ENCODE data around the gene RANBP1.

RANBP1 gene

DNA sequence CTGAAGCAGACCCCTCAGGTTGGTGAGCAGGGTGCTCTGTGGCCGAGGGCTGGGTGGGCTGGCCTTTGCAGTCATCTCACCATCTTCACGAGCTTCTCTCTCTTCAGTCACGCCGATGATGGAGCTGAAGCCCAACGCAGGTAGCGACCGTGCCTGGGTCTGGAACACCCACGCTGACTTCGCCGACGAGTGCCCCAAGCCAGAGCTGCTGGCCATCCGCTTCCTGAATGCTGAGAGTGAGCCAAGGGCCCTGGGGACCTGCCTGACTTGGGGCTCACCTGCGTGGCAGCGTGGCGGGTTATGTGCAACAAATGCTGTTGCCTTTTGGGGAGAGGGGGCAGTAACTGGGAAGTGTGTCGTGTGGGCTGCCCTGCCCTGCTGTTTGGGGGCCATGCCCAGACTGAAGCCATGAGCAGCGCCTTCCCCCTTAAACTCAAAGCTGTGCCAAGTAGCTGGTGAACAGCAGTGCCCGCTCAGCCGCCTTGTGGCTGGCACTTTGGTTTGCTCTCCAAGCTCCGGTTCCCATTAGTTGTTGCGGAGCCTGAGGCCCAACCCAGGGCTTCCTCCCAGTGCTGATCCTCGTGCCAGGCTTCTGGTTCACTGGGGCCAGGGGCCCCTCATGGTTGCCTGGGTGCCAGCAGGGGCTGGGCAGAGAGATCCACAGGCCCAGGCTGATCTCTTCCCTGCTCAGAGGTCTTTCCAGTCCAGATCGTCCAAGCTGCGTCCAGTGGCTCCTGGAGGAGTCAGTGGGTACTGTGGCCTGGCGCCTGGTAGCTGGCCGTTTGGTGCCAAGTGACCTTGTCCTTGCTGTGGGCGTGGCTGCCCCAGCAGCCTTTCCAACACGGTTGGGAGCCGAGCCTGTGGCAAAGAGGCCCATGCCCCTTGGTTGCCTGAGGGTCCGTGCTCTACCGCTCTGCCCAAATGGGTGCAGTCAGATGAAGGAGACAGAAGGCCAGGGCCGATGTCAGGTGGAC is 9.6 kb downstream of the RANBP1 start:
- DNase-seq (ENCODE audit: low spot score), result no peak

DNA sequence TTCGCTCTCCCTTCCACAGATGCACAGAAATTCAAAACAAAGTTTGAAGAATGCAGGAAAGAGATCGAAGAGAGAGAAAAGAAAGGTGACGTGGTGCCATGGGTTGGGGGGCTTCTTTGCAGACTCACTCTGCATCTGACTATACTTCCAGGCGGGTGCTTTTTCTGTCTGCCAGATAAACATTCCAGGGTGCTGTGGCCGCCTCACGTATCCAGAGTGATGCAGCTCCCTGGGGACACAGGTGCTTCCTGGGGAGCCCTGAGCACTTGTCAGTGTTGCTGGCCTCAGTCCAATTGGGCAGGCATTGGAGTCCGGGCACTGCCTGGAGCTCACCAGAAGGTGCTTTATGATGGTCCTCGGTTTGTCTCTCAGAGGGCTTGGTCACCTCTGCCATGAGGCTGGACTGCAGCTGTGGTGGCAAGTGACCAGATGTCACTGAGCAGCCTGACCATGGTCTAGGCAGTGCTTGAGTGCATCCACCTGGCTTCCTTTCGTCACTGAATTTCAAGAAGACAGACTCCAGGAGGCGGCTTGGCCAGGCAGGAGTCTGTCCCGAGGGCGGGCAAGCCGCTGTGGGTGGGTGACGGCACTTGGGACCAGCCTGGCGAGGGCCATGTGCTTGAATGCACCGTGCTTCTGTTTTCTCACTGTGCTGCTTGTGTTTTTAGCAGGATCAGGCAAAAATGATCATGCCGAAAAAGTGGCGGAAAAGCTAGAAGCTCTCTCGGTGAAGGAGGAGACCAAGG is 10.6 kb downstream of the RANBP1 start:
- DNase-seq (ENCODE audit: low spot score), result no peak

DNA sequence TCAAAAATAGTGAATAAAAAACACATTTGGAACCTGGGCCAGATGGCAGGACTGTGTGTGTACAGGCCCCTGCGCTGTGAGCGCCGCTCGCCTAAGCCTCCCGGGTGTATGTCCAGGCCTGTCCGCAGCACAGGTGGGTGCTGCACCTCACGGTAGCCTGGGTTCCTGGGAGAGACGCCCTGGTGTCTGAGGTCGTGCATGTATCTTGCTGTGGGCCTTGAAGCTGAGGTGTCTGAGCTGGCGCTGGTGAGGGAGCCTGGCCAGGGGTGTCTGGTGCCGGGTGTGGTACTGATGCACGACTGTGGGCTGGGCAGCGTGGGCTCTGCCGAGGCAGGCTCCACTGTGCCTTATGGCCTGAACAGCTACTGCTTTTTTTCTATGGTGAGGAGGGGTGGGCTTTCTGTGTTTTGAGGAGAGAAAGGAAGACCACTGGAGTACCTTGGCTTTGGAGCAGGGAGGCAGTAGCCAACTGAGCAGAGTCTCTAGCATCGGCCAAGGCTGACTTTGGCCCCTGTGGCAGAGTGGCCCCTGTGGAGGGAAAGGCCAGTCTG is 11.5 kb downstream of the RANBP1 start:
- no peak for DNase-seq (ENCODE audit: low spot score)

DNA sequence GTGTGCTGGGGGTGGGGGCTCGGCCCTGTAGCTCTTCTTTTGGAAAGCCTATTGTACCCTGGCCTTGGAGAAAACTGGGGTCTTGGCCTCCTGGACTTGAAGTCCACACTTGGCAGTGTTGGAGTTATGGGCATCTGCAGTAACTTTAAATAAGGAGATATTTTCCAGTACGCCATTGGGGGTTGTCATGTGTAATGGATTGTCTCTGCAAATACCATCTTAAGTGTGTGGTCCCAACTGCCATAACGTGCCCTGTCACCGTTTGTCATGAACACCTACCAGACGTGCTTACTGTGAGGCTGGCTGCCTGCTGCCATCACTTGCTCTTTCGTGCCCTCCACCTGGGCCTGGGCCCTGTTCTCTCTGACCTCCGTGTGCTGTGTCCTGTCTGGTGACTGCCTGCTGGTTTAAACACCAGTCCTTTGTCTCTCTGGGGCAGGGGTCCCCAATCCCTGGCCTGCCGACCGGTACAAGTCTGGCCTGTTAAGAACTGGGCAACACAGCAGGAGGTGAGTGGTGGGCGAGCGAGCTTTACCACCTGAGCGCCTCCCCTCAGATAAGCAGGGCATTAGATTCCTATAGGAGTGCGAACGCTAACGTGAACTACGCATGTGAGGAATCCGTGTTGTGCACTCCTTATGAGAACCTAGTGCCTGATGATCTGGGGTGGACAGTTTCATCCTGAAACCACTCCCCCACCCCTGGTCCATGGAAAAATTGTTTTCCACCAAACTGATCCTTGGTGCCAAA is 12.1 kb downstream of the RANBP1 start:
- DNase-seq (ENCODE audit: low spot score), result no peak

DNA sequence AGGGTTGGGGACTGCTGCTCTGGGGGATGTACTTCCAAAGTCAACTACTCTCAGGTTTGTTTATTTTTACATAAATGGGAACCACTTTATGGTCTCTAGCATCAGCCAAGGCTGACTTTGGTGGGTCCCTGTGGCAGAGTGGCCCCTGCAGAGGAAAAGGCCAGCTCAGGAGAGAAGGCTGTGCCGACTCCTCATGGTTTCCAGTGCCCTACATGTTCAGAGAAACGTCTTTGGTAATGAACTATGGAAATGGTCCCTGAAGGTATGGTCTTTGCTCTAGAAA is 12.7 kb downstream of the RANBP1 start:
- no peak for DNase-seq (ENCODE audit: low spot score)

DNA sequence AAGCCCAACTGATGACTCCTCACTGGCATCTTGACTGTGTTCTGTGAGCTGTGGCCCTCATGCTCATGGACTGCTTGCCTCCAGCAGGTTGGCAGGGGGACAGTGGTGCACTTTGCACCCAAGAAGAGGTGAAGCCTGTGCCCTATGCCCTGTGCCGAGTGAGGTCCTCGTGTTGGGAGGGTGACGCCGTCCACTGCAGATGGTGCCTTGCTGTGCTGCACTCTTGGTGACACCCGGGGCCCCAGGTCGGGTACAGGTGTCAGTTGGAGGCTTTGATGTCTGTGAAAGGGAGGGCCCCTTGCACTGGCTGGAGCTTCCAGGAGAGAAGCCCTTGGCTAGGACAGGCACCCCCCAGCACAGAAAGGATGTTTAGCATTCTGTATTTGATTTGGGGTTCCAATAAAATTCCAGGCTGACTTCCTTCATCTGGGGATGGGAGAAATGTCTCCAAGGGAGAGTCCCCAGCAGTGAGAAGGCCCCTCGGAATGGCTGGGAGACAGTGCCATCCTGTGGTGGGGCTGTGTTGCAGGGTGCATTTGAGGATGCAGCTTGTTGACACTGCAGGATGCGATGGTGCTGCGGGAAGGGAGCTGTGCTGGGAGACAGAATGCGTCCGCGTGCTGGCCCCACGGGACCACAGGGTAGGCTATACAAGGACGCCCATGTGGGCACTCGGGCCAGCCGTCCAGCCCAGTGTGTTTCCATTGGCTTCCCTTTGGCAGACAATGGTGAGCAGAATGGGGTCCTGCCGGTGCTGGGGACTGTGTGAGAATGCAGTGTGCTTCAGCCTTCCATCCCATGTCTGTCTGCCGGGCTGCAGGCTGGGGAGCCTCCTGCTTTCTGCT is 13.2 kb downstream of the RANBP1 start:
- no peak for DNase-seq (ENCODE audit: low spot score)

DNA sequence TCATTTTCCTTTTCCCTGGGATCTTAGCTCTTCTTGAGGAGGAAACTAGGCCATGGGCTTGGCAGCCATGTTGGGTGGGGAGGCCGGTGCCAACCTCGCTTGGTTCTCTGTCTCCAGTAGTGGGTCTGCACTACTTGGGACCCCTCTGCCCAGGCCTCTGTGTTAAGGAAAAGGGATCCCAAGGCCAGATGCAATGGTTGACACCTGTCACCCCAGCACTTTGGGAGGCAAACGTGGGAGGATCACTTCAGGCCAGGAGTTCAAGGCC is 13.8 kb downstream of the RANBP1 start:
- no peak for DNase-seq (ENCODE audit: low spot score)

DNA sequence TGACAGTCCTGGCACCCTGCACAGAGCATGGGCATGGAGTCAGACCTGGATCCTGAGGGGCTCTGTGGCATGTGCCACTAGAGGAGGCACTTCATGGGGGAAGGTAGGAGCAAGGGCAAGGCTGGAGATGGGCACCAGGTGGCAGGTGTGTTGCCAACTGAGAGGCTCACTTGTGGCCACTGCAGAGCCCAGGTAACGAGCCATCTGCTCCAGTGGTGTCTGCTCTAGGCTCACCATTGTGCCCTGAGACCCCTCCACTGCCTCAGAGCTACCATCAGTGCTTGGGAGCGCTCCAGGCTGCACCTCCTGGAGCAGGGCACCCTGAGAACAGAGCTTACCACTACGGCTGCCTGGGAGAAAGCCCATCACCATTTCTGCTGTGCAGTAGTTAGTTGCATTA is 14.4 kb downstream of the RANBP1 start:
- DNase-seq (ENCODE audit: low spot score), result no peak

DNA sequence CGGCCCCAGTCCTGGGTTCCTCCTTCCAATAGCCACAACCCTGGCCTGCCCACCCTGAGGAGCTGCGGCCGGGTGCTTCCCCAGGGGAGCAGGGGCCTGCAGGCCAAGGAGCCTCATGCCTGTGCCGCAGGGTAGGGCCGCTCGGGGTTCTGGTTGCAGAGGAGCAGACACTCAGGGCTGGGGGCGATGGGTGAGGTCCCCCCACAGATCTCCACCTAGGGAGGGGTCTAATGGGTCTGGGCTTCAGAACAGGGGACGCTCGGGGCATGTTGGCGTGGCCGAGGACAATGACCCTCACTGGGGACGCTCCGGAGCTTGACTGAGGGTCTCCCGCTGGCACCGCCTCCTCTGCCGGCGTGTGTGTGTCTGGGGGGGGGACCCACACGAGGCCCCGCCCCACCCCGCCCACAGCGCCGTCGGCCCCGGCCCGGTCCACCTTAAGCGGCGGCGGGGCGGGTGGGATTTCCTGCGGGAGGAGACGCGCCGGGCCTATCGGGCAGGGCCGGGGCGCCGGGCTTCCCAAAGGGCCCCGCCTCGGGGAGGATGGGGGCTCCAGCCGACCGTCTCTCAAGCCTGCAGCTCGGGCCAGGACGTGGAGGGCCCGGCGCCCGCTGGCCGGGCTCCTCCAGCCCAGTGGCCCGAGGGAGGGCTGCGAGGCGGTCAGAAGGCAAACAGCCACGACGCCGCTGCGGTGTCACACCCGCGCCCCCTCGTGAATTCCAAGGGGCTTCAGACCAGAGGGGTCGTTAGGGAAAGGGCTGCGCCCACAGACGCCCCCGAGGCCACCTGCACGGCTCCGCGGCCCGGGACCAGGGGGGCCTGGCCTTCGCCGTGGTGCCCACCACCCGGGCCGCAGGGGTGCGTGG is 15.1 kb downstream of the RANBP1 start:
- peak; percentile 88 for DNase-seq (ENCODE audit: low spot score)

DNA sequence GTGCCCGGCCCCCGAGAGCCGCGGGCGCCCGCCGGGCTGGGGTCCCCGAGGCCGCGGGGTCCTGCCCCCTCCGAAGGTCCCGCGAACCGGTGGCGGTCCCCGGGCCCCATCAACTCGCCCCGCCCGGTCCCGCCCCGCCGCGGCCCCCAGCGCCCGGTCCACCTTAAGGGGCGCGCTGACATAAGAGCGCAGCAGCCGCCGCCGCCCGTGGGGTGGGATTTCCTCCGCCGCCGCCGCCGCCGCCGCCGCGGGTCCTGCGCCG is 15.6 kb downstream of the RANBP1 start, which contains the start of gene ZDHHC8:
Gene ZDHHC8, plus strand, starts transcription at position 208 of the 262 bp plus-strand sequence. CDS start 144 bp downstream, outside the sequence.
- DNase-seq (ENCODE audit: low spot score), result no peak

DNA sequence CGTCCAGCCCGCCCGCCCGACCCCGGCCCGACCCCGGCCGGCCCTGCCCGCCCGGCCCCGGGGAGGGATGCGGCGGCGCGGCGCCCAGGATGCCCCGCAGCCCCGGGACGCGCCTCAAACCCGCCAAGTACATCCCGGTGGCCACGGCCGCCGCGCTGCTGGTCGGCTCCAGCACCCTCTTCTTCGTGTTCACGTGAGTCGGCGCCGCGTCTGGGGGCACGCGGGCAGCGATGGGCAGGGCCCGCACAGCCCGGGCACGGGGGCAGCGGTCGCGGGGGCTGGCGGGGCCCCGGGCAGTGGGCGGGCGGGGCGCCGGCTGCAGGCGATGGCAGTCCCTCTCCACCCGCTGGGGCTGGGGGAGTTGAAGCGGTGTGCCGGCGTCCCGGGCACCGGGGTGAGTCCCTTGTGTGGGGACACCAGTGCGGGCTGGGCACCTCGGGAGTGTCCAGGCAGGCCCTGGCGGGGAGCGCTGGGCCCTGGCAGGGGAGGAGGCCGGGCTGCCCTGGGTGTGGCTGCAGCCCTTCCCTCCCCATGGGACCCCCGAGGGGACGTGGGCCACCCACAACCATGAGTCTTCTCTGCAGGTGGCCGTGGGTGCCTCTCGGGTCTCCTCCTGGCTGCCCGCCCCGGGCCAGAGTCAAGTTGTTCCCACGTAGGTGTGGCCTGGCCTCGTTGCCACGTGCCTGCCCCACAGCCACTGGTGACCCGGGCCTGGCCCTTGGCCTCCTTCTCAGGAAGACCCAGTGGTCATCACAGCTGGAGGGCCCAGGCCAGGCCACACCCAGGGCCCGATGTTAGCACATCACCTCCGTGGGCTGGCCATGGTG is 16.2 kb downstream of the RANBP1 start:
- no peak for DNase-seq (ENCODE audit: low spot score)

DNA sequence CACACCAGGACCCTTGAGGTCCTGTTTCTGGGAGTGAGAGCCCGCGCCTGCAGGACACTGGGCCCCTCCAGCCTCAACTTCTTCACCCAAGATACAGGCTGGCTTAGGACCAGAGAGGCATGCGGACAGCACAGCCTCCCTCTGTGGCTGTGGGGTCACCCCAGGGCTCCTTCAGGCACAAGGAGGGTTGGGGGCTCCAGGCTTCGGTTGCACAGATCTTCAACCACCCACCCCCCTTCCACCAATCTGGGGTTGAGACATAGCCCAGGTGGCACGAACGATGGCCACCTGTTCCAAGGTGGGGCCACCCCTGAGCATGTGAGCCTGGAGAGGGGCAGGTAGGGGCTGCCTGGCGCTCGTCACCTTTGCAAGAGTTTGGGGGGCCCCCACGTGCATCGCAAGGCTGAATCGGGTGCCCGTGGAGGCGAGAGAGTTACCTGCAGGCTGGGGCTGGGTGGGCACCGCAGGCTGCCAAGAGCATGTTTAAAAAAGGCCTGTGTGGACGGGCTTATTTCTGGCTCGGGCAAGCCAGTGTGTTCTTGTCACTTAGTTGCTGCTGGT is 16.9 kb downstream of the RANBP1 start:
- no peak for DNase-seq (ENCODE audit: low spot score)

DNA sequence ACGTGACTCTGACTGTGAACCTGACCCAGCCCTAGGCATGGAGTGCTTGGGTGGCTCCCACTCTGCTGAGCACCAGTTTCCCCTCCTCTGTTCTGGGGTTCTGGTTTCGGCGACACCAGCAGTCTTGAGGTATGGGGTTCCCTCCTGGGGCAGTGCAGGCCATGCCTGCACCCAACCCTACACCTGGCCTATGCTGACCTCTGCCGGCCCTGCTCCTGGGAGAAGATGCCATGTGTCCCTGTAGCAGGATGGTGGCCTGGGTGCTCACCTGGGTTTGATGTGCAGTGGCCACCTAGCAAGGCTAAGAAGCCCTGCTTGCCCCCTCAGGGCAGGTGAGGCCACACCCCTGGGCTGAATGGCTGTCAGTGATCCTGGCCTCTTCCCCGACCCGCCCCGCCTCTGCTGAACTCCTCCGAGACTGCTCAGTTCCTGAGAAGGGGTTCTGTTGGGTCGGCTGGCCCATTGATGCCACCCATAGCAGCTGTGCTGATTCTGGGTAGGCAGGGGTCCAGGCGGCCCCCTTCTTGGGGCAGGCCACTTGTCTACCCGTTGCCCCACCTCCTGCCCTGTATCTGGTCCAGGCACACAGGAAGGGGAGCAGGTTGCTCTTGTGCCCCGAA is 18.1 kb downstream of the RANBP1 start:
- DNase-seq (ENCODE audit: low spot score), result no peak

DNA sequence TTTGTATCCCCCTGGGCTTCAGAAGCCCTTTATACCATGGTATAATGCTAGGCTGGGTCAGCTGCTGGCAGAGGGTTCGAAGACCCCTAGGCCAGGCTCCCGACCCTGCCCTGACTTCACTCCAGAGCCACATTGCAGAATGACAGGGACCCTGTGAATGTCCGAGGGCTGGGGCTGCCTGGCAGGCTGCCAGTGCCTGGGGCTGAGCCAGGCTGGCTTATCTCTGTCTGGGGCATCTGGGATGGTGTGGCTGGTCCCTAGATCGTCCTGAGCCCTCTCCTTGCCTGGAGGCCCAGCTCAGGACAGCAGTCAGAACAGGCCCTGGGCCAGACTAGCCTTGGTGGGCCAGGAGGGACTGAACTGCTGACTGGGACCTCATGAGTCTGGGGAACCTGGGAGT is 19.4 kb downstream of the RANBP1 start:
- DNase-seq (ENCODE audit: low spot score), result no peak

DNA sequence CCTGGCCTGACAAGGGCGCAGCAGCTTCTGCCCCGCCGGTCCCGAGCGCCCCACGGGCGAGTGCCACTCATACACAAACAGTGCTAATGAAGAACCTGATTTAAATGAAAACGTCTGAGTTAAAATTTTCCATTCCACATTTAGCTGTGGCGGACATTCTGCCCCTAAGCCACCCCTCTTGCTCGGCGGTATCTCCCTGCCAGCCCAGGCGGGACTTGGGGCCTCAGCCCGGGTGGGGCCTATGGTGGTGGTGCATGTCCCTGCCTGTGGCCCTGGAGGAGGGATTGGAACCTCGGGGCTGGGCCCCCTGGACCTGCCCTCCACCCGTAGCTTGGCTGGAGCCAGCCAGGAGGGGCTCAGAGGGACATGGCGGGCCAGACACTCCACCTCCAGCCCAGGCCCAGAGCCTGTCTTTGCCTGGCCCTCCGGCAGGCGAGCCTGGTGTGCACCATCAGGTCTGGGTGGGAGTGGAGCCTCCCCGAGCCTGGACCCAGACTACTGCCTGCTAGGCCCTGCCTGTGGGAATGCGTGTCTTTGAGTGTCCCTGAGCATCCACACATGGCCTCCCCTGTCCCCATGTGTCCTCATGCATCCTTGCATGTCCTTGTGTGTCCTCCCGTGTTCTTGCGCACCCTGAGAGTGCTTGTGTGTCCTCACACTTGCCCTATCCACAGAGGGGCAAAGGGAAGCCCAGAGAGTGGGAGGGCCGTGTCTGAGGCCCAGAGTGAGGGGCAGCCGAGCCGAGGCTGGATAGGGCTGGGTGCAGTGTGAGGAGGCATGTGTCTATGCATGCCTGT is 20.1 kb downstream of the RANBP1 start:
- no peak for DNase-seq (ENCODE audit: low spot score)

DNA sequence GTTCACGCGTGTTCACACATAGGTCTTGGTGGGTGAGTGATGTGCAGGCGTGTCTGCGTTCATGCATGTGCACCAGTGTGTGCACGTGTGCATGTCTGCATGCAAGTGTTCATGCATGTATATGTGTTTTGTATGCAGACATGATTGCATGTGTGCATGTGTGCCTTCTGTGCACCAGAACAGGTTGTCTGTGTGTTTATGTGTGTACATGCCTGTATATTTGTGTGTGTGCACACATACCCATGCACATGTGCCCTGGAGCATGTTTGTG is 20.6 kb downstream of the RANBP1 start:
- DNase-seq (ENCODE audit: low spot score), result no peak

DNA sequence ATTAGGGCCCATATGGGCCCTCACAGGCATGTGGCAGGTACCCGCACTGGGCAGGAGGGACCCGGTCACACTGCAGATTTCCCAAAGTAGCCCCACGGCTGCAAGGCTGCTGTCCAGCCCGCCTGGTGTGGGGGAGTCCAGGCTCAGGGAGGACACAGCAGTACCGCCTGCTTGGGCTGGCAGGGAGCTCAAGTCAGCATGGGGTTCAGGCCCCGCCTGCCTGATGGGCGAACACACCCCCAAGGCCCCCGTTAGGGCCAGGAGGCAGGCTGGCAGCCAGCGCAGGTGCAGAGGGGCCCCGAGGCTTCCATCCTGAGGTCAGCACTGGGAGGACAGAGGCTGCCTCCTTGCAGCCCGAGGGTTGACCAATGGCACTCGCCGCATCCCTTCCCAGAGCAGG is 21.2 kb downstream of the RANBP1 start:
- no peak for DNase-seq (ENCODE audit: low spot score)

DNA sequence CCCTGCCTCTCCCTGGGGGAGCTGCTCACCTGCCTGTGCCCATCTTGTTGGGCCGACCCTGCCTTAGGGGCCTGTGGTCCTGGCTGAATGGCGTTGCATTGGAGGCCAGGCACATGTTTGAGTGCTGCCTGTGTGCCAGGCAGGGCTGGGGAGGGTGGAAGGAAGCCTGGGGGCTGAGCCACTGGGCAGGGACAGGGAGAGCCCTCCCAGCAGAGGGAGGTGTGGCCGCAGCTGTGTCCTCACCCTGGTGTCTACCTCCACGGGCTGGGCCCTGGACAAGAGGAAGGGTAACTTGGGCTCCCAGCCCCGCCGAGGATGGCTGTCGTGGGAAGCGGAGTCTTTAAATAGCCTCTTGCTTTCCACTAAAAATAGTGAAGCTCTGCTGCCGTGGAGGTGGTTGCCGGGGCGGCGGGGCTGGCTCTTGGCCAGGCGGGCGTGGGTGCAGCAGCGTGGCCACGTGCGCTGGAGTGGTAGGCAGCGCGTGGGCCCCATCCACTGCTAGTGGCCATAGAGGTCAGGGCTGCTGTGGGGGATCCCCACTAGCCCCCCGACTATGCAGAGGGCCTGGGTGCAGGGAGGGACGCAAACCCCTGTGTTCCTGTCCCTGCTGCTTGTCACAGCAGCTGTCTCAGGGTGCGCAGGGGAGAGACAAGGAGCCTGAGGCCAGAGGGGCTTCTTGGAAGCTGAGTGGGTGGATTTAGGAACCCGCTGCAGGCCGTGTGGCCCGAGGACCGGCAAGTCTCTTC is 21.9 kb downstream of the RANBP1 start:
- DNase-seq (ENCODE audit: low spot score), result no peak
